Muscle of back (tissue), 11 donors: ENCODE data around the gene PRCP. TPM values are rescaled to one million over a fixed set of nuclear protein-coding genes. Genes with fewer than 3 reads are reported as not detected.
A peak's percentile ranks its signal among the peaks of the same experiment; 100 is the strongest.
"Not testable (repeated sequence)": the region's sequence is repeated elsewhere in the genome, so short reads cannot be mapped to it uniquely, and the experiment has no call there.

Source experiments
- DNase-seq, 3 donors: peaks; one replicate each; pipeline versions ENCODE4 v3.0.0 to v3.0.0-alpha.2; 2013
- polyA plus RNA-seq, 10 donors: library from polyadenylated mRNA; unstranded; fragments of 120-200 nt; gene quantifications; one replicate each; pipeline ENCODE4 v1.2.1, GENCODE V29; 2013; ENCODE audit not compliant: insufficient read length in 10 of 10

PRCP gene
- polyA plus RNA-seq, 10 donors, result 86.6 to 138 (median 117) TPM

DNA sequence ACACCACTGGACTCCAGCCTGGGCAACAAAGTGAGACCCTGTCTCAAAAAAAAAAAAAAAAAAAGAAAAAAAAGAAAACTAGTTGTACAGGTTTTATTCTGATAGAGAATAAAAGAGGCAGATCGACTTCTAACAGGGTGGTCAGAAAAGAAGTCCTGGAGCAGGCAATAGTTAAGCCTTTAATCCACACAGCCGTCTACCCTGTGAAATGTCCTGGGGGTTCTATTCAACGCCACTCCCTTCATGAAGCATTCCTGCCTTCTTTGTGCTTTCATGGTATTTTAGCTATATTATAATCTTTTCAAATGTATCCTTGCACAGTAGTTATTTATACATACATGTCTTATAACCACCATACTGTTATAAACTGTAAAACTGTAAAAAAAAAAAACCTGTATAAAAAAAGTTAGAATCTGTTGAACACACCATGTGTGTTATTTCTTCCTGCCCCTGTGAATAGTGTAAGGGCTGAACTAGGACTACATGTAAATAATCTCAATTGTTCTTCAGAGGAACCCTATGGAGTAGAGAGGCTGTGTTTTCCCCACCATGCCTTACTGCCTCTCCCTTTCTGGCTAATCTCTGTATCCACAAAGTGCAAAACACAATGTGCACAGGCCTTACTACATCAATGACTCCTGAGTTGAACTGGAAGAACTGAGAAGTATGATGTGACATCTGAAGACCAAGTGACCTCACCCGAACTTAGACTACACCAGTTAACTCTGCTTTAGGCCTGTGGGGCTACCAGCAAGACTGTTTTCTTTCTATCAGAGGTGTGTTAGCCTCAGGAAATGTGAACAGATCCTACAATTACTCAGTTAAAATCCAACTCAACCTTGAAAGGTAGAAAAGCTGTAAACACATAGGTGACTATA lies 25.3 kb downstream of the PRCP start:
- no peak for DNase-seq

DNA sequence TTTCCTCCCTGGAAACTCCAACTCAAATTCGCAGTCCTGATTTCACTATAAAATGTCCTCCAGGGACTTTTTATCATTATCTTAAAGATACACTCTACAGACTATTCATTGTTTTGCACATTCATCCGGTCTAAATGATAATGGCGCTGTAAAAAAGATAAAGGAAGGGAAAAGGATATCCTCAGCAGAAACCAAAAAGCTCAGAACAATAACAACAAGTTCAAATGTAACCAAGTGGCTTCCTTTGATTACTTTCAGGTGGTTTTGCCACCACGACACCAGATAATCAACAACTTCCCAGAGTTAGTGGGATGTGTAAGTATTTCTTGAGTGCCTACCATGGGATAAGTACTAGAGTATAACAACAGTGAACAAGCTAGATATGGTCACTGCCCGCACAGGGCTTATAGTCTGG lies 26.3 kb downstream of the PRCP start:
- no peak for DNase-seq

DNA sequence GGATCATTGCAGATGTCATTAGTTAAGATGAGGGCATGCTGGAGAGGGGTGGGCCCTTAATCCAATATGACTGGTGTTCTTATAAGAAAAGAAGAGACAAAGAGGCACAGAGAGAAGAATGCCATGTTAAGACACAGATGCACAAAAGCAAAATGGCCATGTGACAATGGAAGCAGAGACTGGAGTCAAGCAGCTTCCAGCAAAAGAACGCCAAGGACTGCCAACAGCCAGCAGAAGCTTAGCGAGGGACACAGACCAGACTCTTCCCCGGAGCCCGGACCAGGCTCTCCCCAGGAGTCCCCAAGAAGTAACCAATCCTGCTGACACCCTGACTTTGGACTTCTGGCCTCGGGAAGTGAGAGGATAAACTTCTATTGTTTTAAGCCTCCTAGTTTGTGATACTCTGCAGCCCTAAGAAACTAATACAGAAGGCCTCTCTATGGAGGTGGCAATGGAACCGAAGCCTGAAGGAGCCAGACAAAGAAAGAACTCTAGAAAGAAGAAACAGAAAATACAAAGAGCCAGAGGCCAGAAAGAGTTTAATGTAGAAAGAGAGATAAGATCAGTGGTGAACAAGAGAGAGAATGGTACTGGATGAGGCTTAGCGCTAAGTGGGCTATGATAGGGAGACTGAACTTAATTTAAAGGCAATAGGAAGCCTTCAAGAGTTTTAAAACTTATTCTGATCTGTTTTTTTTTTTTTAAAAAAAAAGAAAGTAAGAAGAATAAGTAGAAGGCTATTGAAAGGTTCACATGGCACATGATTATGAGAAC lies 27.7 kb downstream of the PRCP start:
- no peak for DNase-seq

DNA sequence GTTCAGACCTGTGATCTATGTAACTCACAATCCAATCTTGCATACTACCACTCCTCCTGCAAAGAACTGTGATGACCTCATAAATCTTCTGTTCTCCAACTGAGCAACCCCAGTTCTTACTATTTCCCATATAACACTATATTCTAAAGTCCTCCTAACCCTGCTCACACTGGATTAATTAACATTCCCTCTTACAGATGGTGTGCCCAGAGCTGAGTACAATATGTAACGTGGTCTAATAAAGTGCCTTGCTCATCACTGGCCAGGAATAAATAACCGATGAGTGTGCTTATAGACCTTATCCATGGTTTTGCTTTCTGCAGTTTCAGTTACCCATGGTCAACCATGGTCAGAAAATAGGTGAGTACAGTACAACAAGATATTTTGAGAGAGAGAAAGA lies 28.6 kb downstream of the PRCP start:
- DNase-seq, result no peak

DNA sequence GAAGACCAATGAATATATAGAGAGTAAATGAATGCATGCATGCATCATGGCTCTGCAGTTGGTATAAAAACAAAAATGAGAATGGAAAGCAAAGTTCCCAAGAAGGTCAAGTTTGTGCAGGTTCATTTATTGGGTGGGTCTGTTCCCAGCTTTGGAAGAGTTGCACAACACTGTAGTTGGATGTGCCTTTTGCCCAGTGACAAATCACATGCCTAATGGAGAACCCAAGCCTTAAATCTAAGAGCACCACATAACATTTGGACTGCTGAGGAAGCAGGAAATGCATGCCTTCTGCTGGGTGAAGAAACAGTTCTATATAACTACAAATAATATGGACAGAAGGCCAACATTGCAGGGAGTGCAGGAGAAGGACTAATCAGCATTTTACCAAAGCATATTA lies 30.6 kb downstream of the PRCP start:
- no peak for DNase-seq

DNA sequence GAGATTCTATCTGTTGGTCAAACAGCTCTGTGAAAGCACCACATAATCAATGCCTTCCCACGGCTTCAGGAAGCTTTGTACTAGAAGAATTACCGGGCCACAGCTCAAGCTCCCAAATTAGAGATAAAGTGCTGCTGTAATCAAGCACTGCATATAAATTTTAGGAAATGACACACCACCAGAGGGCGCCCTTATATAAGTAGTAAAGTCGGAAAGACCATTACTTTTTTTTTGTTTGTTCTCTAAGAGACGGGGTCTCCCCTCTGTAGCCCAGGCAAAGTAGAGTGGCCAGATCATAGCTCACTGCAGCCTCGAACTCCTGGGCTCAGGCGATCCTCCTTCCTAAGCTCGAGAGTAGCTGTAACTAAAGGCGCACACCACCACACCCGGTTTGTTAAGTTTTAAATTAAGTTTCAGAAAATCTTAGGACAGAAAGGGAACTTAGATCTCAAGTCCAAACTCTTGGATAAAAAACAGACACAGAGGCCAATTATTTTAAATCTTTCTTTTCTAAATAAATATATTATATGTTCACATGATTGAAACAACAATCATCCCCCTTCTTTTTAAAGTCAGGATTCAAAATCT lies 32.6 kb downstream of the PRCP start:
- peak; percentile 67 to 87 (median 77) for DNase-seq

DNA sequence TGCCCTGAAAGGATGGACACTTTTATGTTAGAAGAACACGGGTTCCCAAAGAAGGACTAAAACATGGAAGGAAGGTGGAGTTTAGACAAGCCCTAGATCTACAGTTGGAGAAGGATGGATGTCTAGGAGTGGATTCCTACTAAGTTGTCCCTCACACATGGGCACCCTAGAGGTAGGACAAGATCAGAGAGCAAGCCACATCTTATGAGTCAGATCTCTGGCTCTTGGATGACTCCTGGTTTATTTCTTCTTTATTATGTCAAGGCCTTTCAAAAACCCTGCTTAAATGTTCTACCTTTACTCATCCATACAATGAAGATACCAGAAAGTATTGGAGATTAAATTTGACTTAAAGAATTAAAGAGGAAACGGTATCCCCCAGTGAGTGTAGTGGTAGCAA lies 34.4 kb downstream of the PRCP start:
- DNase-seq, result no peak

DNA sequence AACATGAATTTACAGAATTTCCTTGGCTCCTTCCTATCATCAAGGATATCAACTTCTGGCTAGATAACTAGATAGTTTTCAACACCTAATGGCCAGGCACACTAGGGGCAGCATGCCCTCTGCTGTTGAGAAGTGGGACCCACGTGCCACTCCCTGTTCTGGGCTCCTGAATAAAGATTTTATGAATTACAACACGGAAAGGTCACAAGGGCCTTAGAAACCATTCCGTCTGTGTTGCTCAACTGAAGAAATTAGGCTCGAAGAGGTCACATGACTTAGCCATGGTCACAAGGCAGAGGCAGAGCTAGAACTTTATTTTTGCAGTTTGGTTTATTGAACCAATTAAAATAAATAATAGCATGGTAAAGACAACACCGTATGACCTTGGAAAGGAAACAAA lies 36.0 kb downstream of the PRCP start:
- DNase-seq, result peak in 1 of 3 donors; percentile 31

DNA sequence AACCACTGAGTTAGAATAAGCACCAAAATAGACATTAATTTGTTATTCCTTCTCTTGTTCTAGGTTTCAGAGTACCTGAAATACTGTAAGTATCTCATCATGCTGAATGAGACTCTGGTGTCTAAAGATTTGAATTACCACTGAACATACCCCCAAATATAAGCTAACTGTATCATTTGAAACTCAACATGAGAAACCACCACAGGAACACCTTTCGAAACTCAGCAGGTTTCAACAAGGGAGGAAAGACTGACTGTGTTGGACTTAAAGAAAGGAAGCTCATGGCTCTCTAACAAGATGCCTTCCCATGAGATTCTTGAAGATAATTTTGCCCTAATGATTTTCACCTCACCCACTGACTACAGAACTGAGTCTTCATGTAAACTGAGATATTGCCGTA lies 37.0 kb downstream of the PRCP start:
- no peak for DNase-seq

DNA sequence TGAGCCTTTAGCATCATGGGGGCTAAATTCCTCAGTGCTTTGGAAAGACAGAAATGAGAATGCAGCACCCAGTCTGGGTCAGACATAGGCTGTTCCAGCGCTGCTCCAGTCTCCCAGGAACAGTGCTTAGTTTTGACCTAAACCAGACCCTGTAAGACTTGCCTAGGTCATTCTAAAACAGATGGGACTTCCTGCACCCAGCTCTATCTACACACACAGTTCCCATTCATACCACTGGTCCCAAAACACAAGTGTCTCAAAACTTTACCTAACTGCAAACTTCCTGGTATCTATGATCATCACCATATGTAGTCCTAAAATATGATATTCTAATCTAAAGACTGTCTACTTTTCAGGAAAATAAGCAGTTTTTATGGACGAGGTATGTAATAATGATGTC lies 37.9 kb downstream of the PRCP start:
- no peak for DNase-seq

DNA sequence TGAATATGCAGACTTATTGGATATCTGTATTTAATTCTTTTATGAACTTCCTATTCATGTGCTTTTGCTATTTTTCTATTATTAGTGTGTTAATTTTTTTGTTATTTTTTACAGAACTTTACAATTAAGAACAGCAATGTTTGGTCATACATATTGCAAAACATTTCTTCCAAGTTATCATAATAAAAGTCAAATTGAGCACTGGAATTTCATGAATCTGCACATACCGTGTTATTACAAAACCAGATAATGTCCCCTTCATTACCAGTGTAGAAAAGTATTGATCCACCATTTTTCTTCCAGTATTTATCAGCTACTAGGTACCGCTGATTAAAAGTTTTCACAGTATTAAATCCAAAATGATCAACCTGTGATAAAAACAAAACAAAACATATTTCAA lies 40.5 kb downstream of the PRCP start:
- DNase-seq, result no peak

DNA sequence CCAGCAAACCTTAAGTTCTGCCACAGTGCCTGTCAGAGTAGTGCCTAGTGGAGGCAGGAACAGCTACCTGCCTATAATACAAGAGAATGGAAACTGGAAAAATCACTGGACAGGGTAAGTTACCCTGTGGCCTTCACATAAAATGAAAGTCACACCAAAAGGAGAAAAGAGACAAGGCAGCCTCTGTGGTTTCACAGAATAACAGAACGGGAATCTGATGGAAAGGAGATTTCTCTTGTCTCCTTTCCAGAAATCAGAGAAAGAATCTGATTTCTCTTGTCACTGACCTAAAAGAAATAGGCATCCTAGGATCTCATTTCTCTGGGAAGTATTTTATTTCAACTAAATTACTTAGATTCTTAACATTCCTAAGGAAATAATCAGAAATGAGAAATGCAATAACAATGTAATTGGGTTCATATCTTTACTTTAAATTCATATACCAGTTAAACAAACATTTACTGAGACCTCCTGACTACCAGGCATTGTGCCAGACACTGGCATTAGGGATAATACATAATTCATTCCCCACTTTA lies 41.6 kb downstream of the PRCP start:
- DNase-seq, result peak in 1 of 3 donors; percentile 58

DNA sequence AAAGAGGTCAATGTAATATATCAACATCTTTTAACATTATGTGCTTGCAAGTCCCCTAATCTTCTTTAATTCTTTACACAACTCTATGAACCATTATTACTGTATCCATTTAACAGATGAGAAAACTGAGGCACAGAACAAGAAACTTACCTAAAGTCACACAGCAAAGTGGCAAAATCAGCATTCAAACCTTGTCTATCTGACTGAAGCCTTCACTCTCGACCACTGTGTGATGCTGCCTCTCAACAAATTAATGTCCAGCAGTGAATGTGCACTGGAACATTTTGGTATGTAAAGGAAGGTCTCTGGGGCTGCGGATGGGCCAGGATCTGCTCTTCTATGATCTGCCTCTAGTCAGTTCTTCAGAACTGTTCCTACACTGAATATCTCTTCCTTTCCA lies 42.1 kb downstream of the PRCP start:
- DNase-seq, result no peak

DNA sequence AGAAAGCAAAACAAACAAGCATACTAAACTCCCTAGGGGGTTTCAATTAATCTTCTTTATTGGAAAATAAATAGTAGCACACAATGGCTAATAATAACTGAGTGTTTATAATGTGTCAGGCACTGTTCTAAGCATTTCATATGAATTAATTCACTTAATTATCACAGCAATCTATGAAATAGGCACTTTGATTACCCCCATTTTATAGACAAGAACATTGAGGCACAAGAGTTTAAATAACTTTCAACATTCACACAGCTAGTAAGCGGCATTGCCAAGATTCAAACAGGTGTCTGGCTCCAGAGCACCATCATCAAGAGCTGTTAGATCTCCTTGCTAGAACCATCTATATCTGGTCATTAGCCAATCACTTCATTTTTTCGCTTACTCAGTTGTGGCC lies 43.1 kb downstream of the PRCP start:
- no peak for DNase-seq

DNA sequence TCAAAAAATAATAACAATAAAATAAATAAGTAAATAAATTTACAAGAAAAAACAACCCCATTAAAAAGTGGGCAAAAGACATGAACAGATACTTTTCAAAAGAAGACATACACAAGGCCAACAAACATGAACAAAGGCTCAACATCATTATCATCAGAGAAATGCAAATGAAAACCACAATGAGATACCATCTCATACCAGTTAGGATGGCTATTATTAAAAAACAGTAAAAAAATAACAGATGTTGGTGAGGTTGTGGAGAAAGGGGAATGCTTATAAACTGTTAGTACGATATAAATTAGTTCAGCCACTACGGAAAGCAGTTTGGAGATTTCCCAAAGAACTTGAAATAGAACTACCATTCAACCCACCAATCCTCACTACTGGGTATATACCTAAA lies 44.6 kb downstream of the PRCP start:
- DNase-seq, result no peak

DNA sequence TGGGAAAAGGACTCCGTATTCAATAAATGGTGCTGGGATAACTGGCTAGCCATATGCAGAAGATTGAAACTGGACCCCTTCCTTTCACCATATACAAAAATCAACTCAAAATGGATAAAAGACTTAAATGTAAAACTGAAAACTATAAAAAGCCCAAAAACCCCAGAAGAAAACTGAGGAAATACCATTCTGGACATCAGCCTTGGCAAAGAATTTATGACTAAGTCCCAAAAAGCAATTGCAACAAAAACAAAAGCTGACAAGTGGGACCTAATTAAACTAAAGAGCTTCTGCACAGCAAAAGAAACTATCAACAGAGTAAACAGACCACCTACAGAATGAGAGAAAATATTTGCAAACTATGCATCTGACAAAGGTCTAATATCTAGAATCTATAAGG lies 45.3 kb downstream of the PRCP start:
- not testable (repeated sequence) for DNase-seq

DNA sequence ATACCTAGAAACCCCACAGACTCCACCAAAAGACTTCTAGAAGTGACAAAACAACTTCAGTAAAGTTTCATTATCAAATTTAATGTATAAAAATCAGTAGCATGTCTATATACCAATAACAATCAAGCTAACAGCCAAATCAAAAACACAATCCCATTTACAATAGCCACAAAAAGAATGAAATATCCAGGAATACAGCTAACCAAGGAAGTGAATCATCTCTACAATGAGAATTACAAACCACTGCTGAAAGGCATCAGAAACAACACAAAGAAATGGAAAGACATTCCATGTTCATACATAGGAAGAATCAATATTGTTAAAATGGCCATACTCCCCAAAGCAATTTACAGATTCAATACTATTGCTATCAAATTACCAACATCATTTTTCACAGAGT lies 46.0 kb downstream of the PRCP start:
- DNase-seq, result no peak

DNA sequence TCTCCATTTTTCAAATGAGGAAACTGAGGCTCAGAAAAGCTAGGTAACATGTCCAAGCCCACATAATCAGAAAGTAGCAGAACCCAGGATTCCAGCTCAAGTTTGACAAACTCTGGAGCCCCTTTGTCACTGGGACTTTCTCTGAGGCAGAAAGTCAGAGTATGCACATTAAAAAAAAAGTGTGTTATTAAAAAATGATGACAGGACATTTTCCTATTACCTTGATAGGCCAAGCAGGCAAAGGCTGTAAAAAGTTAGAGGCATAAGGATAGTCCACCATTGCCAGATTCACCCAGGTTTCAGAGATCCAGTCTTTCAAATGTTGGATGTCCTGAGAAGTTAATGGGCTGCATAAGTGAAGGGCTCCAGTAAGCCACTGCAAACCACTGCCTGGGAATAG lies 51.4 kb downstream of the PRCP start:
- DNase-seq, result no peak

DNA sequence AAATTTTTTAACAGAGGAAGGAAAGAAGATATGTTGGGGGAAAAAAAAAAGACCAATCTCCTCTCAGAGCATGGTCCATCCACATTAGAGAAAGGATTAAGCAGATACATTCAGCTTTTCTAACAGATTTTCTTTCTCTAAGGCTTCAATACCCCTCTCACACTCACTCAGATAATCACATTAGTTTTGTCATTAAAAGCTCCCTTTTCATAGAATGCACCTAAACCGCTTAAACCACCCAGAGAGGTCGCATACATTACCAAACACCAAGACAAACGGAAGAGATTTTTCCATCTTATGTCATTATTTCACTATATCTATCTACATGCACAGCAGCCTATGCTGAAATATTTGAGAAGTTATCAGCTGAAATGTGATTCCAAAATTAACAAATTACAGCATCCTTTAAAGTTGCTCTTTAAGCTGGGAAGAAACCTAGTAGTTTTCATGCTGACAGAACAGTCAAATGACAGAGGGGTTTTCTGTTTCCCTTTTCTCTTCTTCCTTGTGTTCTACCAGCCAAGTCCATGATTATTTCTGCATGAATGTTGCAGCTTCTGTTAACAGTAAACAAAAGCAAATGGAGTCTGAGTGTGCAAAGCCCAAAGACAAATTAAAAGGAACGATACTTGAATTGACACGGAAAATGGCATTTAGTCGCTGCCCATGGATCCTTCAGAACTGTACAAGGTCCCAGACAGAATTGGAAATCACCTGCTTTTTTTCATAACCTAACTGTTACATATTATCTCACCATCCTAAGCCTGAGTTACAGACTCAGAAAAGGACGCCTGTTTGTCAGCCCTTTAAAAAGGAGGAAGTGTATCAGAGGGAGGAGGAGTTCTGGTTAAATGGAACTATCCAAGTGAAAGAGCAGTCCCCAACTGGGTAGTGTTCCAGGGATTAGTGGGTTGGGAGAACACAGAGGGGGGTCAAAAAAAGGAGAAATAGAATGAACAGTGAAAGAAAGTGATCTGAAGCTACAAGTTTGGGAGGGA lies 54.6 kb downstream of the PRCP start:
- DNase-seq, result no peak

DNA sequence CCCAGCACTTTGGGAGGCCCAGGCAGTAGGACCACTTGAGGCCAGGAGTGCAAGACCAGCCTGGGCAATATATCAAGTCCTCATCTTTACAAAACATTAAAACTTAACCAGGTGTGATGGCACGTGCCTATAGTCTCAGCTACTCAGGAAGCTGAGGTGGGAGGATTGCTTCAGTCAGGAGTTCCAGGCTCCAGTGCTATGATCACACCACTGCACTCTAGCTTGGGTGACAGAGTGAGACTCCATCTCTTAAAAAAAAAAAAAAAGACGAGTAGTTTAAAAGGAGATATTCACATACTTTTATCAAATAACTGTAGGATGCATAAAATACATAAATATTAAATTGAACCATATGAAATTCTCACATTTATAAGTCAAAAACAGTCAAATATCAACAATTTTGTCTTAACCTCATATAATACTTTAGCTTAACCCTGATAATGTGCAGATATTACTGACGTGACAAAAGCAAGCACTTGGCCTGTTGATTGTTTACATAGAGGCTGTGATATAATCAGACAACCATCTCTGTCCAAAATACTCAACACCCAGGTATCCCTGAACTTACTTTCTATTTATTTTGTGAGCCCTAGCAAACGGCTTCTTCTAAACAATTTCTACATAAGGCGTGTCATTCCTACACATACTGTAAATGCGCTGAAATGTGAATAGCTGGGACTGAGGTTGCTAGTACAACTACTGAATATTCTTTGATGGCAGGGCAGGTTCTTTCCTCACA lies 57.0 kb downstream of the PRCP start:
- no peak for DNase-seq

DNA sequence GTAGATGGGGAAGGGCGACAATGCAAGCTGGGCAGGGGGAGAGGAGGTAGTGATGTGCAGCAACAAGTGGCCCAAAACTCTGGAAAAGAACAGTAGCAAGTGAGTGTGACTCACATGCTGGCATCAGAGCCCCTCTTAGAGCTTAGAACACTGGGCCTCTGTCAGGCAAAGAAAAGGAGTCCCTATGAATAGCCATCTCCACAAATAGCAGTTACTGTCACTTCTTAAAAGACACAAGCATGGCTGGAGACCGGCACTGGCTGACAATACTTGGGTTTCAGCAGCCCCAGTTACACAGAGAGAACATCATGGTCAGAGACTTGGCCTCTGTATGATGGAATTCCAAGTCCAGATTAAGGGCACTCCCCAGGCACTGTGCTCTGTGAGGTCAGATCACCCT lies 58.2 kb downstream of the PRCP start:
- no peak for DNase-seq
